Psoas muscle (tissue), 8 donors: ENCODE data around the gene PTPRO. TPM values are rescaled to one million over a fixed set of nuclear protein-coding genes. Genes with fewer than 3 reads are reported as not detected.

Experiments used
- ATAC-seq, 4 donors: fragments of 200-7000 bp; cut with Tn5 transposase; one replicate each; pipeline ENCODE4 v1.9.1; 2020; ENCODE audit warnings: moderate library complexity in 3 of 4, mild to moderate bottlenecking in 2 of 4
- DNase-seq, 2 donors: peaks; one replicate each; pipeline ENCODE4 v3.0.0-alpha.2; 2020
- H3K27ac ChIP-seq: fragments of 200-600 bp; one replicate; pipeline ENCODE4 v1.8.0; 2022
- H3K27me3 ChIP-seq, 3 donors: fragments of 200-600 bp in 1 of 3; one replicate each; pipeline versions ENCODE4 v1.6.1 to v1.8.0; 2013 to 2022; ENCODE audit warnings: low read length in 2 of 3, mild to moderate bottlenecking in 2 of 3, moderate library complexity in 1 of 3; ENCODE audit not compliant: insufficient read depth in 3 of 3
- H3K36me3 ChIP-seq, 2 donors: fragments of 200-600 bp in 1 of 2; one replicate each; pipeline versions ENCODE4 v1.6.1 to v1.8.0; 2013 to 2022; ENCODE audit warnings: low read depth in 1 of 2, mild to moderate bottlenecking in 1 of 2, moderate library complexity in 1 of 2; ENCODE audit not compliant: insufficient read depth in 1 of 2
- H3K4me1 ChIP-seq: fragments of 200-600 bp; one replicate; pipeline ENCODE4 v1.8.0; 2022
- H3K4me3 ChIP-seq: fragments of 200-600 bp; one replicate; pipeline ENCODE4 v1.8.0; 2022; ENCODE audit warnings: mild to moderate bottlenecking
- H3K9me3 ChIP-seq: fragments of 200-600 bp; one replicate; pipeline ENCODE4 v1.8.0; 2022
- CTCF ChIP-seq: fragments of 200-600 bp; IDR thresholded peaks from one replicate; pipeline ENCODE4 v1.8.0; 2022; ENCODE audit warnings: antibody characterized with exemption
- WGBS, 3 donors: extraction: QIAGEN DNeasy Blood & Tissue Kit; methylation state at CpG; one replicate each; pipeline versions ENCODE4 v1.1.6 to v1.1.7; 2013; 5-methylcytosine and 5-hydroxymethylcytosine counted together
- intact Hi-C, 2 donors: fragments of 100-400 bp; cut with DNase I; formaldehyde crosslinking; loops; one replicate each; pipeline versions ENCODE4 v1.11.0 to v1.14.2; 2022
- polyA plus RNA-seq, 3 donors: library from polyadenylated mRNA; stranded (reverse); fragments of 200-250 nt; gene quantifications; one replicate each; pipeline ENCODE4 v1.2.3, GENCODE V29; 2013
- total RNA-seq, 4 donors: library from RNA; stranded (reverse); fragmentation: NEBNext Ultra II Directional in 2 of 4; extraction: Animal tissue kit (Norgen Biotek cat#: 25700) in 2 of 4; gene quantifications; one replicate each; pipeline versions ENCODE4 v1.2.1 to v1.2.4, GENCODE V29; 2021 to 2023
- donor health status: healthy with polysubstance abuse.
- donor health status: DM: no; HTN: no; CAD: no; lungs with moderate emphysema.
- donor health status: Bipolar disorder and iron deficiency.
- donor health status: healthy.
- donor health status: DM: yes; HTN: yes; CAD: no.
- donor health status: DM: no; HTN: no; CAD: no.
- donor health status: DM: no; HTN: no; CAD: no.
- donor health status: DM: yes; HTN: yes; CAD: no.

Gene PTPRO
- total and polyA plus RNA-seq, 7 donors: 0.21 to 2.3 (median 0.45) TPM

DNA sequence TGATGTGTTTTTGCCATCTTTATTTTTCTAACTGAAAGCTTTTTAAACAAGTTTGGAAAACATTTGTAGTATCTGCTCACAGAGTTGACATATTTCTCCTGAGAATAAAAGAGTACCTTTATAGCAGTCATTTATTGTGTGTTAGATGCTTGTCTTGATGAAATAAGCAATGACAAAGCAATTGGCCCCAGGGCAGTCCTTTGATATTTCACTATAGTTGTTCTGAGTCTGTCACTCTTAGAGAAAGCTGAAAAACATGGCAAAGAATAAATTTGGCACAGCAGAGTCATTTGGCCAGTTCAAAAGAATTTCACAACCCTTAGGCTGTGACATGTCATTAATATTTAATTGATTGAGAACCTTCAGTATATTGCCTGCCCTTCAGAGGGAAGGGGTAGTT is 166.2 kb downstream of the PTPRO start:
- Histone ChIP-seq H3K27ac (no peak overlapping the region), H3K27me3 (no peaks in the 10 kb centered on the region), H3K36me3 (no peaks in the 10 kb centered on the region), H3K9me3 (peaks cover 7% of the 10 kb centered on the region), H3K4me3 (no peak overlapping the region), H3K4me1 (no peaks in the 10 kb centered on the region)
- no peak for TF ChIP-seq CTCF
- no peak for DNase-seq
- ATAC-seq: no peak
- intact Hi-C loops: no loop called here

DNA sequence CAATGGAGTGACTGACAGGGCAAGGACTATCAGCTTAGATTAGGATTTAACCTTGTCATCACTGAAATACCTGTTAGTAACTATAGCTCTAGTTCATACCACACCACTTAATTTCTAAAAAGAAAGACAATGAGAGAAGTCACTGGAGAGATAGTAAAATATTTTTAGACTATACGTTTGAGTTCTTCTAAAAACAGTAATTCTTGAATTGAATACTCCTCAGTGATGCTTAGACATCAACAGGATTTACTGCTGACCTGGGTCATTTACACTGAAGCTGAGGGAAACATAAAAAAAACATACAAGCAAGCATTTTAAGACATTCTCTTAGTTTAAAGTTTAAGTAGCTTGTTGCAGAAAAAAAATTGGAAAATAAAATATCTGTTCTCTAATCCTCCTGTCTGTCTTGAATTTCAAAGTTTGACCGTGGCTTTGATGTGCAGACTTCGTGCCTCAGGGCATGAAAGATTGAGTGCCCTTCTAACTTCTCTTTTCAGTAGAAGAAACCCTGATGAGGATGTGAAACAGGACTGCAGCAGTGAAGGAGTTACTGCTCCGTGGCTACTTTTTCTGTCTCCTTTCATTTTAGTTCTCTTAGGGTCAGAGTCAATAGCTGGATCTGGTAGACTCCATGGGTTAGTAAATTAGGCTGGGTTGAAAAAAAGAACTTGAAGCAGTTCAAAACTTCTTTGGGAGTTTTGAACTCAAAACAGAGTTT is 172.2 kb downstream of the PTPRO start:
- Histone ChIP-seq H3K27me3 (no peaks in the 10 kb centered on the region), H3K4me1 (no peaks in the 10 kb centered on the region), H3K27ac (no peak overlapping the region), H3K36me3 (no peaks in the 10 kb centered on the region), H3K4me3 (no peak overlapping the region), H3K9me3 (peaks cover 7% of the 10 kb centered on the region)
- intact Hi-C loops: no loop called here
- no peak for TF ChIP-seq CTCF
- ATAC-seq (no peak), DNase-seq (no peak)
- 10 to 17% (median 12%) methylated on average over 4 of the region's 4 CpGs for WGBS, 3 donors

DNA sequence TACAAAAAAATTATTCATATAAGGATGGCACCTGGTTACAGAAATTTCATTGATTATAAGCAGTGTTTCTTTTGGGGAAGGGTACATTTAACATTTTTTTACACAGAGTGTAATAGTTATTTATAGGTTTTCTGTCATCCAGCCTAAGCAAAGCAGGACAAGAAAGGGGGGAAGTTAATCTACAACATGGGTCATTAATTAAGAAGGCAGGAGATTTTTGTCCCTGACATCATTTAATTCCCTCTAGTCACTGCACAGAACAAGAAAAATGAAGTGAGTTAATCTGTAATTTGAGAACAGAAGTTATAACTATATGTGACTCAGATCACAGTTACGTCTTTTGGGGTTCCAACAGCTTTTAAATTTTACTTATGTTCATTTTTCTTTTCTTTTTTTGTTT is 173.4 kb downstream of the PTPRO start:
- peaks cover 7% of the 10 kb centered on the region for H3K9me3 ChIP-seq
- no peak for TF ChIP-seq CTCF
- 0% methylated on average over 1 of the region's 1 CpG for WGBS, 3 donors
- no peak for DNase-seq
- H3K27me3 ChIP-seq: no peaks in the 10 kb centered on the region
- intact Hi-C loops: no loop called here
- H3K4me1 ChIP-seq: no peaks in the 10 kb centered on the region
- no peak overlapping the region for H3K4me3 ChIP-seq
- no peaks in the 10 kb centered on the region for H3K36me3 ChIP-seq
- no peak for ATAC-seq
- no peak overlapping the region for H3K27ac ChIP-seq

DNA sequence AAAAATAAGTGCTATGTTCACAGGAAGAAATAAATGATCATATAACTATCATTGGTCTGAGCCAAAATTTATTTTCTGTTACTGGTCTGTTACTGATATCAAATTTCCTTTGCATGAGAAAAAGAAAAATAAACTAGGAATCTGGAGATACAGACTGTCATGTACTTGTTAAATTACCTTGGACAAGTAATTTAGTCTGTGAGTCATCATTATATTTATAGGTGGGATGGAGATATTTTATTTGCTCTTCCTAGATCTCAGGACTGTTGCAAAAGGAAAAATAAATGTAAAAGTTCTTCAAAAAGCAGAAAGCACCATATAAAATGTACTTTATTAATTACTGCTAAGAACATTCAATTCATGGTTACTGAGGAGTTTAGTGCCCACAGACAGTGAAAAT is 174.4 kb downstream of the PTPRO start:
- Histone ChIP-seq H3K4me1 (no peaks in the 10 kb centered on the region), H3K27ac (no peak overlapping the region), H3K36me3 (no peaks in the 10 kb centered on the region), H3K27me3 (no peaks in the 10 kb centered on the region), H3K4me3 (no peak overlapping the region), H3K9me3 (peaks cover 7% of the 10 kb centered on the region)
- ATAC-seq: no peak
- intact Hi-C loops: no loop called here
- no peak for TF ChIP-seq CTCF
- DNase-seq: no peak

DNA sequence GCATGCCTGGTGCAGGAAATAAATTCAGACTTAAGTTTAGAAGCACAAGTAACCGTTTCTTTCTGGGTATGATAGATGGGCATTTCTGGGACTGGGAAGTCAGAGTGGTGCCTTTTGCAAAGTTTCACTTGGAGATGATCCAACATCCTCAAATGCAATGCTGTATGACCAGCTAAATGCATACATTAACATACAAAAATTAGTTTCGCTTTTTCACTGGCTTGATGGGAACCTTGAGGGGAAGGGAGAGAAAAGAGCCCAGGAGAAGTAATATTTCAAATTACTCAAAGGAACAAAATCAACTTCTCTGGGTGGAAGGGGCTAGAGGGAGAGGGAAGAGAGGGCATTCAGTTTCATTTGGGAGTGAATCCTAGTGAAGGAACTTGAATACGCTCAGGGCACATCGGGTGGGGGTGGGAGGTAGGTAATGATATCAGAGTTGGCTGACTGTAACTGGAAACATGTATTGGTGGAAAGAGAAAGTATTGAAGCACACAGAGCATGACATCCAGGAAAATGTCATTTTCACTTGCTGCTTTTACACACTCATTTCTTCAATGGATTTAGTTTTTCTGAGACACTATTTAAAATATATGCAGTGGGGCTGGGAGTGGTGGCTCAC is 175.5 kb downstream of the PTPRO start:
- Histone ChIP-seq H3K9me3 (peaks cover 6% of the 10 kb centered on the region), H3K27ac (no peak overlapping the region), H3K36me3 (no peaks in the 10 kb centered on the region), H3K4me1 (no peaks in the 10 kb centered on the region), H3K4me3 (no peak overlapping the region), H3K27me3 (no peaks in the 10 kb centered on the region)
- intact Hi-C loops: no loop called here
- 39 to 60% (median 56%) methylated on average over 4 of the region's 4 CpGs for WGBS, 3 donors
- no peak for TF ChIP-seq CTCF
- DNase-seq (no peak), ATAC-seq (no peak)
